Nephron (organoid): ENCODE measurements around the gene GSTCD.
A peak's percentile ranks its signal among the peaks of the same experiment; 100 is the strongest.

Source experiments
- H3K27ac Mint-ChIP-seq, 3 experiments: 2 replicates each; pipeline ENCODE4 v1.8.0; 2020; ENCODE audit warnings: mixed read lengths in 3 of 3, mild to moderate bottlenecking in 2 of 3, moderate library complexity in 1 of 3
- H3K27me3 Mint-ChIP-seq: 2 replicates; pipeline ENCODE4 v1.8.0; 2021; ENCODE audit warnings: low read depth, mild to moderate bottlenecking, moderate library complexity, mixed read lengths
- H3K36me3 Mint-ChIP-seq: 2 replicates; pipeline ENCODE4 v1.8.0; 2020; ENCODE audit warnings: low read depth, mixed read lengths
- H3K4me1 Mint-ChIP-seq: 2 replicates; pipeline ENCODE4 v1.8.0; 2020; ENCODE audit warnings: mixed read lengths
- H3K4me3 Mint-ChIP-seq, 3 experiments: 2 replicates each; pipeline ENCODE4 v1.8.0; 2020; ENCODE audit warnings: mild to moderate bottlenecking in 3 of 3, mixed read lengths in 3 of 3, moderate library complexity in 2 of 3
- H3K9me3 Mint-ChIP-seq: 2 replicates; pipeline ENCODE4 v1.8.0; 2020; ENCODE audit warnings: mixed read lengths
- CTCF ChIP-seq, 3 experiments: fragments of 200-600 bp; sonication (generic); IDR thresholded peaks; one replicate each; pipeline ENCODE4 v1.5.0; 2021; ENCODE audit warnings: antibody characterized with exemption in 3 of 3; ENCODE audit not compliant: unreplicated experiment in 3 of 3

Gene GSTCD

DNA sequence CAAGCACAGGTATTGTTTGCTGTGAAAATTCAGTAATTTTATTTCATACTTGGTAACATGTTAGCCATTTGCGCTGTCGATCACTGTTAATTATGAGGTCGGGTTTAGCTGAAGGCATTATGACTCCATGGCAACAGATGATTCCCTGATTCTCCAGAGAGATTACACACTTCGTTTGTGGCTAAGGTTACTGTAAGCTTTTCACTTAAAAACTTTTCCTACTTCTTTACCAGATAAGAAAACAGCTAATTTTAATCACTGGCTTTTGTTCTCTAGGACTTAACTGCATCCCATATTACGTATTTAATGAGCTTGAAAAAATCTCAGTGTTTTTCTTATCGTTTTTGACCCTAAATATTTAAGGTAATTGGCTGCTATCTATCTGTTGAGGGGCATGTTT is 2.1 kb downstream of the GSTCD start:
- H3K4me3 Mint-ChIP-seq: peak overlapping the region; percentile 20 to 44 (median 28)
- no peaks in the 10 kb centered on the region for H3K27me3 Mint-ChIP-seq
- no peak for TF ChIP-seq CTCF (IDR thresholded peaks at IDR 0.05; ENCODE audit: unreplicated experiment in 3 of 3)
- H3K9me3 Mint-ChIP-seq: peaks cover 5% of the 10 kb centered on the region
- H3K27ac Mint-ChIP-seq: no peak overlapping the region
- H3K36me3 Mint-ChIP-seq: peaks cover 12% of the 10 kb centered on the region
- peaks cover 32% of the 10 kb centered on the region for H3K4me1 Mint-ChIP-seq

GRCh38 chr4:105712766-105713165 is 4.2 kb downstream of the GSTCD start:
- no peak overlapping the region for H3K27ac Mint-ChIP-seq

DNA sequence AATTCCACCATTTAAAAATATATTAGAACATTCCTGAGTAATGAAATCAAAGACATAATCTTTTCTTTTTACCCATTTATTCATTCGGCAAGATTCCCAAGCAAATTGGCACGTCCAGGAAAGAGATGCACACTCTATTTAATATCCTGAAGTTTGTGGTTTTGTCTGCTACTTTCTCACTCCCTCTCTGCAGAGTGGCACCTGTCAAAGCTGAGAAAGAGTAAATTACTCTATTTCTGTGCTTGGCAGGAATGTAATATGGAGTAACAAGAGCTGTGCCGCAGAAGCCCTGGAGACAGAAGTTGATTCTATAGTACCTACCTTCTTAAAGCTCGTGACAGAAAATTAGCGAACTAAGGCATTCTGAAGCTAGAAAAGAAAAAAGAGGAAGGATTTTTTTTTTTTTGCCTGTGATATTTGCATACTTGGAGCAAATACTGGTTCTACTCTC is 5.5 kb downstream of the GSTCD start:
- Mint-ChIP-seq H3K4me1 (peaks cover 13% of the 10 kb centered on the region), H3K9me3 (no peaks in the 10 kb centered on the region), H3K36me3 (peaks cover 4% of the 10 kb centered on the region), H3K27ac (no peak overlapping the region), H3K27me3 (no peaks in the 10 kb centered on the region), H3K4me3 (no peak overlapping the region)
- TF ChIP-seq CTCF (IDR thresholded peaks at IDR 0.05; ENCODE audit: unreplicated experiment in 3 of 3): no peak

More at GRCh38 chr4:105712766-105713165, 4.2 kb downstream of the GSTCD start:
- H3K4me1 Mint-ChIP-seq: peaks cover 19% of the 10 kb centered on the region
- H3K9me3 Mint-ChIP-seq: no peaks in the 10 kb centered on the region
- no peak overlapping the region for H3K4me3 Mint-ChIP-seq
- H3K27me3 Mint-ChIP-seq: no peaks in the 10 kb centered on the region
- TF ChIP-seq CTCF (IDR thresholded peaks at IDR 0.05; ENCODE audit: unreplicated experiment in 3 of 3): no peak
- no peaks in the 10 kb centered on the region for H3K36me3 Mint-ChIP-seq

DNA sequence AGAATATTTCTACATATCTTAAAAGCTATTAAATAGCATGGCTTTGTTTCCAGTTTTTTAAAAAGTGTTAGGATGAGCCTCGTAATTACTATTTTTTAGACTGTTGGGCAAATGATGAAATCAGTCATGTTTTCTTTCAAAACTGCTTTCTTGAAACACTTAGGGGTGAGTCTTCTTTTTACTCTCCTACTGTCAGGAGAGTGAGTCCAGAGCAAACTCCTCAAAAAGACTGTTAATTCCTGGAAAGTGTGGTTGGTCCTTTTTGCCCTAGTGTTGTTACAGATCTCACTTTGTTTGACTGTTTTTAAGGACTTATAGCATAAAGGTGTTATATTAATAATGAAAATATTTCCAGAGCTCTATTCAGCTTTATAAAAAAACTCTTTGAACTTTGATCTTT is 6.3 kb downstream of the GSTCD start:
- no peaks in the 10 kb centered on the region for H3K27me3 Mint-ChIP-seq
- no peak overlapping the region for H3K27ac Mint-ChIP-seq
- peaks cover 5% of the 10 kb centered on the region for H3K36me3 Mint-ChIP-seq
- no peaks in the 10 kb centered on the region for H3K9me3 Mint-ChIP-seq
- H3K4me1 Mint-ChIP-seq: peaks cover 5% of the 10 kb centered on the region
- H3K4me3 Mint-ChIP-seq: no peak overlapping the region
- TF ChIP-seq CTCF (IDR thresholded peaks at IDR 0.05; ENCODE audit: unreplicated experiment in 3 of 3): no peak

DNA sequence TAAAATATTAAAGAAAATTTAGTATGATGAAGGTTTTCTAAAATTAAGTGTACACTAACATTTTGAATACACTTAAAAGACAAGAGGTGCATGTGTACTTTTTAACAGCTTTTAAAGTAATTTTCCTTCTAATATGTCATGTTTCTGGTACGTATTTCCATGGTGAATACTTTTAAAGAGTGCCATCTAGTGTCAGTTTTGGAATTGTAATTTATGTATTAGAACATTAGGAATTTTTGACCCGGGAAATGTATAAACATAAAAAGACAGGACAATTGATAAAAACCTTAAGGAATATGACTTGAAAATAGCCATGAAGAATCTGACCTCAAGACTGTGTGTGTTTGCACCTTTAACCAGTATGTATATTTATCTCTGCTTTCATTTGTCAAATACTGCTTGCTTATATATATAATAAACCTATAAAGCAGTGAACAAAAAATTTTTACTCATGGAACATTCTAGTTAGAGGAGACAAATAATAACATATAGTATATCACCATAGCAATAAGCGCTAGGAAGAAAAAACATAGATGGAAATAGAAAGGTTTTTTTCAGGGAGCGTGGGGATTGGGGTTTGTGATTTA is 7.2 kb downstream of the GSTCD start:
- Mint-ChIP-seq H3K27ac (peak overlapping the region in 1 of 3 experiments; percentile 8), H3K4me1 (peaks cover 5% of the 10 kb centered on the region), H3K27me3 (no peaks in the 10 kb centered on the region), H3K36me3 (peaks cover 11% of the 10 kb centered on the region), H3K4me3 (no peak overlapping the region), H3K9me3 (no peaks in the 10 kb centered on the region)
- peak; percentile 44 to 61 (median 61) for TF ChIP-seq CTCF (IDR thresholded peaks at IDR 0.05; ENCODE audit: unreplicated experiment in 3 of 3)

DNA sequence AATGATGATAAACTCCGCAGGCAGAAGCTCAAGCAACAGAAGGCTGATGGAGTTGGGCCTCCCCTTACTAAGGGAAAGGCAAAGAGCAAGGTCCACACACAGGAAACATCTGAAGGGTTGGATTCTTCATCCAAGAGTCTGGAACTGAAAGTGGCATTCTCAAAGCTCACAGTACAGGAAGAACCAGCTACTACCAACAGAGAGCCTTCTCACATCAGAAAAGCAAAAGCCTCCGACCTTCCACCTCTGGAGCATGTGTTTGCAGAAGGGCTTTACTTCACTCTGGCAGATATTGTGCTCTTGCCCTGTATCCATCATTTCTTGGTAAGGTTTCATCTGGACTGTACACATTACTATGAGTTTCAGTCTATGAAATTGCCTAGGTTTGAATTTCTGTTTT is 10.6 kb downstream of the GSTCD start:
- Mint-ChIP-seq H3K27ac (no peak overlapping the region), H3K27me3 (no peaks in the 10 kb centered on the region), H3K4me1 (peaks cover 2% of the 10 kb centered on the region), H3K9me3 (no peaks in the 10 kb centered on the region), H3K4me3 (no peak overlapping the region), H3K36me3 (peaks cover 18% of the 10 kb centered on the region)
- TF ChIP-seq CTCF (IDR thresholded peaks at IDR 0.05; ENCODE audit: unreplicated experiment in 3 of 3): no peak
